Islet precursor cell (in vitro differentiated cells): ENCODE results near the gene VWF.
"Not testable (repeated sequence)": the region's sequence is repeated elsewhere in the genome, so short reads cannot be mapped to it uniquely, and the experiment has no call there.

Experiments used
- DNase-seq: peaks from one replicate; pipeline ENCODE4 v3.0.0-alpha.2; 2018

Gene VWF

DNA sequence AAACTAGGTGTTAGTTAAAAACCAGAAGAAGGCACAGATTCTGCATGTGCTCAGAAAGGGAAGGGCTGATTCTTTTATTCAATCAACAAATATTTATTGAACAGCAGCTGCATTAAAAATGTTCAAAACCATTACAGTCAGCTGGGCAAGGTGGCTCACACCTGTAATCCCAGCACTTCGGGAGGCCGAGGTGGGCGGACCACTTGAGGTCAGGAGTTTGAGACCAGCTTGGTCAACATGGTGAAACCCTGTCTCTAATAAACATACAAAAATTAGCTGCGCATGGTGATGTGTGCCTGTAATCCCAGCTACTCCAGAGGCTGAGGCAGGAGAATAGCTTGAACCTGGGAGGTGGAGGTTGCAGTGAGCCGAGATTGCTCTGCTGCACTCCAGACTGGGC lies 22.4 kb downstream of the VWF start:
- not testable (repeated sequence) for DNase-seq

DNA sequence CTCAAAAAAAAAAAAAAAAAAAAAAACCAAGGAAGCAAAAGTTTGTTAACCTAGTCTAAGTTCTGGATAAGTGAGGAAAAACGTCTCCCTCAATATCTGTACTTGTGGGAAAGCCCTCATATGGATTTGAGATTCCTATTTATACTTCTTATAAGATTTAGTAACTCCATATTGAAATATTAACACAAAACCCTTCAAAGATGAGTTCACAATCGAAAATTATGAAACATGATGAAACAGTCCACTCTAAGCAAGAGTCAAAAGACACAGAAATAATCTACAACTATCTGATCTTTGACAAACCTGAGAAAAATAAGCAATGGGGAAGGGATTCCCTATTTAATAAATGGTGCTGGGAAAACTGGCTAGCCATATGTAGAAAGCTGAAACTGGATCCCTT lies 25.2 kb downstream of the VWF start:
- no peak for DNase-seq

DNA sequence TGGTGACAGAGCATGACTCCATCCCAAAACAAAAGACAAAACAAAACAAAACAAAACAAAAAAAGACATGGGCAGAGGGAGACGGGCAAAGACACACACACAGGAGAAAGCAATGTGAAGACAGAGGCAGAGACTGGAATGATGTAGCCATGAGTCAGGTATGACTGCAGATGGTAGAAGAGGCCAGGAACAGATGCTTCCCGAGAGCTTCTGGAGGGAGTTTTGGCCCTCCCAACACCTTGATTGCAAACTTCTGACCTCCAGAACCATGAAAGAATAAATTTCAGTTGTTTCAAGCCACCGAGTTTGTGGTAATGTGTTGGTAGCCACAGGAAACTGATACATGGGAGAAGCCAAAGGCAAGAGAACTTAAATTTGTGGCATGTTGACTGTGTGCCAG lies 27.1 kb downstream of the VWF start:
- DNase-seq = peak; percentile 61

DNA sequence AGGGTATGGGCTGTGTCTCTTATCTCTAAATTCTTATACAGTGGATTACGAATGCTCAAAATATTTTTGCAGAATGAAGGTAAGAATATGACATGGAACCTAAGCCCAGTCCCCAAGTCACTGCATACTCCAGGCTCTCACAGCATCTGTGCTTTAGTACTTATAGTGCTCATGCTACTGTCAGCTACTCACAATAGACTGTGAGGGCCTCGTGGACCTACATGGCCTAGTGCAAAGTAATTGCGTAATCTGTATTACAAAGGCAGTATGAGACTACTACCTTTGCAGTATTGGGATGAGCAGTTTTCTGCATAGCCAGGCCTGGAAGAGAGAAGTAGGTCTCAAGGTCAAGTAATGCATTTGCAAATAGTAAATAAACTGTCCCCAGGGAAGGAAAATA lies 27.9 kb downstream of the VWF start:
- peak; percentile 22 for DNase-seq

DNA sequence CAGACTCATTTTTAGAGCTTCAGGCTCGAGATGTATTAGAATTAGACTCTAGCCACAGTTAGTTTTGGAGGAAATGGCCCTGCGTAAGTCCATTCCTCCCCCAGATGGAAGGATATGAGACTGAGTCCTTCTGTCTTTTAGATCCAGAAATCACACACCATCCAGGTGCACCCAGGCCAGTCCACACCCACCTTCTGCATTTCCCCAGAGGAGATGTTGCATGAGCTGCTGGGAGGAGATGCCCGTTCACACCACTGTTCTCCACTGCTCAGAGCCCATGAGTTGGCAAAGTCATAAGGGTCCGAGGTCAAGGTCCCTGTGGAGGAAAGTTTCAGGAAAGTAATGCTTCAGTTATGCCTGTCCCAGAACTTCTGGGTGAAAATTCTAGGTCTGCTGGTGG lies 29.2 kb downstream of the VWF start:
- DNase-seq = peak; percentile 40

DNA sequence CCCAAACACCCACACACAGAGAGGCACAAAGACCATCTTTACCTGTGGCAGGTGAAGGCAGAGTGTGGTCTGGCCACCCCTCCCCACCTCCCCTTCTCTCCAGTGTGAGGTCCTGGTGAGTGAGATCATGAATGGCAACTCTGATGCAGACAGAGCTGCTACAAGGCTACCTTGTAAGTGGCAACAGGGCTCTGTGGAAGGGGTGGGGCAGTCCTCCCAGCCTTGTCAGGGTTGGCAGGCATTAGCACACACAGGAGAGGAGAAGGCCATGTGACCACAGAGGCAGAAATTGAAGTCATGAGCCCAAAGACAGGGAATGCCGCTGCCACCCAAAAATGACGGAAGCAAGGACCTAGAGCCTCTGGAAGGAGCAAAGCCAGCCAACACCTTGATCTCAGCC lies 30.7 kb downstream of the VWF start:
- peak; percentile 73 for DNase-seq

DNA sequence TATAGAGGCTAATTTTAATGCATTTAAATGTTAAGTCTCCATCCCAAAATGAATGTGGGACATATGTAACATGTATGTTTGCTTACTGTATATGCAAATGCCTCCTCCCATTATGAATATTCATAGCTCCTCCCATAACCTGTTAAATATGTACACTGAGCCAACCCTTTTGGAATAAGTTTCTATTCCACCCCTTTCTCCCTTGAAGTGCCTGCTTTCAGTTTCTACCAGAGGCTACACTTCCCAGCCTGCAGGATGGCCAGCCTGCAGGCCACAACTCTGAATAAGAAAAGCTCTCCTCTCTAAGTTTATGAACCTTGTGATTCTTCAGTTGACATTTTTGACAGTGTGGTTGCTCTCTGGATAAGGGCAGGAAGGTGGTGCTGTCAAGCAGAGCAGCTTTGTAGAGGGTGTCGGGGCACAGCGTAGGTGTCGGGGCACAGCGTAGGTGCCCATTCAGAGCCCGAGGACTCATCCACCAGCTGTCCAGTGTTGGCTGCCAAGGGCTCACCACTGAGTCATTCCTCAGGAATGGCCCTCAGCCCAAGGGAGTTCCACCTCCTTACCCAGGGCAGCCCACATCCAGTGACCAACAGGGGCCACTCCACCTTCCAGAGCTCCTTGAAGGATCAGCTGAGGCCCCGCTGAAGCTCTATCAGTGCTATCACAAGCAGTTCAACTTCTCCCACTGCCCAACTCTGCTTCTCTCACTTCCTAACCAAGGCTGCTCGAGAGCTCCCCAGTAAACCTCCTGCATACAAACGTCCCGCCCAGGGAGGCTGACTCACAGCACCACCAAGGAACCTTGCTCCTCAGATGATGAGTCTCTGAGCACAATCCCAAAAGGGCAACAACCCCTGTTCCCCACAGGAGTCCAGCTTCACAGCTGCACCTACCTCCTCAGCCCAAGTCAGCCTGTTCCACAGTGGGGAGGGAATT lies 31.4 kb downstream of the VWF start:
- DNase-seq = peak; percentile 94

DNA sequence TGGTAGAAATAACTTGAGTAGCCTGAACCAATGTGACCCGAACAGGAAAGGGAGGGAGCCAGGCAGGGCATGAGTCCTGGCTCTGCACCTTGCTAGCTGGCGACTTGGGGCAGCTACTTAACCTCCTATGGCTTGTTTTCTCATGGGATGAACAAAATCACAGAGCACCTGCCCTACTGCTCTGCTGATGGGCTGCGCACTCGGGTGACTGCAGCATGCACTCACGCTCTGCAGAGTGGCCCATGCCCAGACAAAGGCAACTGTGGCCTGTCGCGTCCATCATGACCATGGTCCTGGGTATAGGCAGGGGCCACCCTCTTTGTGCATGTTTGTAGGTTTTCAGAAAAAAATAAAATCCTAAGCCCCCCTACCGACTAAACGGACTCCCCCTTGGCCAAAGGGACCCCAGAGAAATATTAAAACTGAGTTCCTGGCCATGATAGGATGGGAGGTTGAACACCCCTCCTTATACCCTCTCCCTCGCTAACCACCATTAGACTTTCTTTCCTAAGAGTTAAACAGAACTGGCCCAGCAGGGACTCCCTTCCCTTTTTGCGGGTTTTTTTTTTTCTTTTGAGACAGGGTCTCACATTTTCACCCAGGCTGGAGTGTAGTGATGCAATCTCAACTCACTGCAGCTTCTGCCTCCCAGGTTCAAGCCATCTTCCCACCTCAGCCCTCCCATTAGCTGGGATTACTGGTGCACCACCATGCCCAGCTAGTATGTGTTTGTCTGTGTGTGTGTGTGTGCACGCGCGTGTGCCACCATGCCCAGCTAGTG lies 32.5 kb downstream of the VWF start:
- DNase-seq = peak; percentile 37

DNA sequence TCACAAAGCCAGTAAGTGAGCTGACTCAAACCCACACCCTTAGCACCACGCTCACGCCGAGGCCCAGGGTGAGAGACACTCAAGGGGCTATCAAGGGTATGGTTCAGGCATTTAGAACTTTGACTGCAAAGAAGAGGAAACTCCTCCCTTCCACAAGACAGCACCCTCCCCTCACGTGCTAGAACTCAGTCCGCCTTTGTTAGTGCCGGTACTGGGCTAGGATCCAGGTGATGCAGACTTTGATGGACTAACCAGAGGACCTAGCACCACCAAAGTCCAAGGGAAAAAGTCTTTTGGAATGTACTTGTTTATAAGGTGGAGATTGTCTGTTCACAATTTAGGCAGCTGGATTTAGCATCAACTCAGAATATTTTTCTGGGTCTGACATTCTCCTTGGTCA lies 33.7 kb downstream of the VWF start:
- DNase-seq = peak; percentile 45

DNA sequence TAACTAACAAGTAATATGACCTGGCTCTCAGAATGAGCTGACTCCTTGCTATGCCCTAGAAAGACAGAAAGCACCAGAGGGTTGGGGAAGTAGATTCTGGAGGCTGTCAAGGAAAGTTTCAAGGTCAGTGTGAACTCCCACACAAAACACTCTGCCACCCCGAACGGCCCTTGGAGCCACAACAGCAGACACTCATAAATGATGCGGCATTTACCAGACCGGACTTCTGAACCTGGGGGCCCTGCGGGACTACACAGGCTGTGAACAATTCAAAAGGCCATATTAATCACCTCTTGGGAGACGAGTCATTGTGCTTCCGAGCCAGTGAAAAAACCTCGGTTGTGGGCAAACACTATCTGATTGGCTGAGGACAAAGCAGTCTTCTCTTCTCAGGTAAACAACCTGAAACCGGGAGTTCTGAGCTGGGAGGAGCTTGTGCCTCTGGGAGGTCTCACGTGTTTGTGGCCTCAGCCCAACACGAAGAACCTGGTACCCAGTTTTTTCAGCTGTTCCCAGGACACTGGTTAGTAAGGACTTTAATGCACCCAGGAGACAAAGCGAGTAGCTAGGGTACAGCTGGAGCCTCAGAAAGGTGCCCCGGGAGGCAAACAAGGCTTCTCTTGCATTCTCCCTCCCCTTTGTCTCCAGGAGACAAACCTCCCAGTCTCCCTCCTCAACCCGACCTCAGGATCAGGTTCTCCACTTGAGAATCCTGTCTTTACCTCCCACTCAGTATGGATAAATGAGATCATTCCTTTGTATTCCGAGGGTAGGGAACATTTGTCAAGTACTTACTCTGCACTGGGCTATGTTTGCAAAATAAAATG lies 35.3 kb downstream of the VWF start:
- DNase-seq = peak; percentile 93

DNA sequence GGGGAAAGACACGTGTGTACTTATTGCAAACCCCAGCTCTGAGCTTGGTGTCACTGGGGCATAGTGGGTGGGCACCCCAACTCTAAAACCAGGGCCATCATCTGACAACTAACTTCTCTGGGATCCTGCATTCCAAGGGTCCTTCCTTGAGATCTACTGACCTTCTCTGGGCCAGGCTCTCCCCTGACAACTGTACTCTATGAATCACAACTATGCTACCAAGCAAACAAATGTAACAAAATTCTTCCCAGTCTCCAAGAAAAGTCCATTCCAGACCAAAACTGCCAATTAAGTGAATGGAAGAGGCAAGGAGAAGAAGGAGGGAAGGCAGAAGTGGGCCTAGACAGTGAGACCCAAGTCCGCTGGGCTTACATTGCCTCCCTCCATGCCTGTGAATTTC lies 38.2 kb downstream of the VWF start:
- peak; percentile 40 for DNase-seq

DNA sequence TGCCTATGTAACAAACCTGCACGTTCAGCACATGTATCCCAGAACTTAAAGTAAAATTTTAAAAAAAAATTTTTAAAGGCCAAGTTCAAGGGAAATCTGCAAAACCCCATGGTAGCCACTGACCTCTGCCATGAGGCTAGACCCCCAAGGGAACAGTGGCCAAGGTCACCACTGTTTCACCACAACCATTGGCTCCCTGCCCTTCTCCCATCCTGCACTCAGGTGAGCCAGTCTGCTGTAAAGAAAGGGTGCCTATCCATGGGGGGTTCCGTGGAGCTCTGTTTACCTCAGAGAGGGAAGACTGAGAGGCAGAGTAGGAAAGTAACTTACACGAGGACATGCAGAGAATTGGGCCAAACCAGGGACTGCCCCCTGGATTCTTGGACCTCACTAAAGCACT lies 38.6 kb downstream of the VWF start:
- peak; percentile 34 for DNase-seq

DNA sequence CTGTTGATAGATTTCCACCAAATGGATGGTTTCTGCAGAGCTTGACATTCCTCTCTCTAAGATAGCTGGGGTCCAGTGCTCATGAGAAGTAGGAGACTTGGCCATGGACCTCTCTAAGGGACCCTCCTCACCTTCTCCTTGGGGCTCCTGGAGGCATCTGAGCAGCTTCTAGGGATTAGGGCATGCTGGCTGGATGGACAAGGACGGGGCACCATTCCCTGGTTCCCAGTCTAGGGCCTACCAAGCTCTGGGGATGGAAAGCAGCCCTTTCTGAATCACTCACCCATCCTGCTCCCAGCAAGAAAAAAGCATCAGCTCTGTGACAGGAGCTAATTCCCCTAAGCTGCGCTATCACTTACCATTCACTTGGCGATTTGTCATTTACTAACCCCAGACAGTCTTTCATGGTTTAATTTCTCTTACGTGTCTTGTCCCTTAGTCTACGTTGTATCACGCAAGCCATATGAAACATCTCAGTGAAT lies 39.5 kb downstream of the VWF start:
- no peak for DNase-seq

DNA sequence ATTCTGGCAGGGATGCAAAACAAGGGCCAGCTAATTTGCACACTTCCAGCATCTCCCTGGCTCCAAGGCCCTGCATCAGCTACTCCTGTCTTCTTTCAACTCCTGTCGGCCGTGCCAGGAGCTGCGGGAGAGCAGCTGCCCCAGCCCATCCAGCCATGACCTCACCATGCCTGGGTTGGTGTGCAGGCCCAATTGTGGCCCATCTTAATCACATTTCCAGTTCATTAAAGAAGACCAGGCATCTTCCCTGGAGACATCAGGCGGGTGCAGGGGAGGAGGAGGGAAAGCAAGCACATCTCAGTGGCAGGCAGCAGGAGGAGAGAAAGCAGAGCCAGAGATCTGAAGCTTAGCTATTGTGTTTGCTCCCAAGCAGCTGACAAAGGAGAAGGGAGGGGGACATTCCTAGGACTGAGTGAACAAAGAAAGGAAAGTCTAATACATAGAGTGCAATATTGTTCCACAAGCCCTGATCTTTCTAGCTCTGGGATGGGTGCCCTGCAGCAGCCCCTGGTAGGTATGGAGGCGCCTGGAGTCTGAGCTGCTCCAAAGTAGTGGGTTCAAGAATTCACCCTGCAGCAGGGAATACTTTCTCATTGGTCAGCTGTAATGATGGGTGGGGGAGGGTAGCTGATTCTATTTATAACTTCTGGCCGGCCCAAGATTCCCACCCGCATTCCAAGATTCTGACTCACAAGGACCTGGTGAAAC lies 40.1 kb downstream of the VWF start:
- DNase-seq = peak; percentile 99

DNA sequence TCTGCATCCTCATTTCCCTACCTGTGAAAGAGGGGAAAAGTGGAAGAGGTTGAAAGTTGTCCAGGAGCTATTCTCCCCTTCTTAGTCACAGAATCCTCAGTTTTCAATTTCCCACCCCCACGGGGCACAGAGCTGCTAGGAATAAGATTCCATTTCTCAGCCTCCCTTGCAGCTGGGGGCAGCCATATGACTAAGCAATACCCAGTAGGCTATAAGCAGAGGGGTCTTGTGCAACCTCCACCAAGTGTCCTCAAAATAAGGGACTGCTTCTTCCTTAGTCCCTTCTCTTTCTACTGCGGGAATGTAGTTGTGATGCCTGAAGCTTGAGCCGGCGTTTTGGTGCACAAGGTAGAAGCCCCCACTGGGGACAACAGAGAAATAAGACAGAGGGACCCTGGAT lies 40.9 kb downstream of the VWF start:
- peak; percentile 64 for DNase-seq

DNA sequence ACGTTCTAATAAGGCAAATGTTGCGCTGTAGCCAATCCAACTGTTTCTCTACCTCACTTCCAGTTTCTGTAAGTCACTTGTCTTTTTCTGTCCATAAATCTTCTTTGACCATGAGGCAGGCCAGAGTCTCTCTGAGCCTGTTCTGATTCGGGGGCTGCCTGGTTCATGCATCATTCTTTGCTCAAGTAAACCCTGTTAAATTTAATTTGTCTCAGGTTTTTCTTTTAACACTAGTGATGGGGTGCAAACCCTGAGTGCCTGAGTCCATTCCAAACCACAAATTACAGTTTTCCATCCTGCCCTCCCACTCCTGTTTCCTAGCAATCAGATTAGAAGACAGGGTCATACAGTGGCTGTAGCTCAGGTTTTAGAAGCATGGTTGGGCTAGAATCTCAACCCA lies 41.9 kb downstream of the VWF start:
- peak; percentile 61 for DNase-seq

DNA sequence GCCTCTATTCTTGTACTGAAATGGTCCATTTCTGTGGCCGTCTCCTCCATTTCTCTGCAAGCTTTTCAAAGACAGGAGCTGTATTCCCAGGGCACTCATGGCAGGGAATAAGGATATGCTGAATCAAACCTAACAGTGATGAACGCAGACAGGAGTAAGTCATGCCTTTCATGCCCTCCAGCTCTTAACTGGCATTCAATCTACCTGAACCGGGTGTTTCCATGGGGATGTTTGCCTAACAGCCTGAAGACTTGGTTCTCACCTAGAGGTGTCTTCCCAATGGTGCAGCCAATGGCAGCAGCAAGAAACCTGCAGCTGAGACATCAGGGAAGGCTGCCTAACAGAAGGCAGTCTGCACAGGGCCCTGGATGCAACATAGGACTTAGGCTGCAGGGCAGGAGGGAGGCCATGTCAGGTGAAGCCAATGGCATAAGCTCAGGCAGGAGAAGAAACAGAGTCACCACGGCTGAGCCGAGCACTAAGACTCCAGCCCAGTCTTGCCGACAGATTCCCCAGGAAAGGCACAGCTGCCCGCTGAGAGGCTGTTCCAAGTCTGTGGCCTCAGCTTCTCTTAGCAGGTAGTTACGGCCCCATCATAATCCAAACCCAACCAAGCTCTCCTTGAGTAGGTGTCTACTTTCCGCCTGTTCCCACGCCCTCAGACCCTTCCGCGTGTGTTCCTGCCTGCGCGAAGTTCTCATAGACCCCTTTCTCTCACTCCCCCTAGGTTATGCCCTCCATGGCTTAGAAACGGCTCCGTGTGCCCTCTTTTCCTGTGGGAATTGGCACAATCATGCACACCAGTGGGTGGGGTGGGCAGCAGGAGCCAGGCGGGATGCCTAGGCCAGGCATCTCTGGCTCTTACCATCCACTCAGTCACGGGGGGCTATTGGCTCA lies 44.1 kb downstream of the VWF start:
- DNase-seq = peak; percentile 43

DNA sequence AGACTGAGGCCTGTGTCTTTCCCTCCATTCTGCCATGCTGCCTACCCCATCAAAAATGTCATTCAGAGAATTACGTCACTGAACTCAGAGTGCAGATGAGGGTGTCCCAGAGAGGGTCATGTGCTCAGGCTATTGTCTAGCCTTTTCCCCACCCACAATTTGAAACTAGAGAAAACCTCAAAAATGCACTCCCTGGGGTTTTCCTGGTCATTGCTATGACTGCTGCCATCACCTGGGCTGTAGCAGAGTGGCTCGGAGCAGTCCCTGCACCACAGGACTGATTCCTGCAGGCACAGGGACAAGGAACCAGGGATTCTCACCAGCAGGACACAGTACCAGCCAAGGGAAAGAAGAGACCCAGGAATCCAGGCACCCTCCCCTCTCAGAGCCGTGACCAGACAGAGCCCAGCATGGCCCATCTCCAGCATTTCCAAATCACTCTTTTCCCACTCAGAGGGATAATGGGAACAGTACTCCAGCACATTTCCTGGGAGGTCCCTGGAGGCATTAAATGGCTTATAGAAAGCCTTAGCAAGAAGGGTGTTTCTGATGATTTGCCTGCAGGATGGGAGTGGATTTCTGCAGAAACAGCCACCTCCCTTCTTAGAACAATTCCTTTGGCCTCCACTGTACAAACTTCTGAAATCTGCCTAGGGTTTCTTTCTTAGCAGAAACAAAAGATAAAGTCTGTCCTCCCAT lies 45.9 kb downstream of the VWF start:
- peak; percentile 86 for DNase-seq

DNA sequence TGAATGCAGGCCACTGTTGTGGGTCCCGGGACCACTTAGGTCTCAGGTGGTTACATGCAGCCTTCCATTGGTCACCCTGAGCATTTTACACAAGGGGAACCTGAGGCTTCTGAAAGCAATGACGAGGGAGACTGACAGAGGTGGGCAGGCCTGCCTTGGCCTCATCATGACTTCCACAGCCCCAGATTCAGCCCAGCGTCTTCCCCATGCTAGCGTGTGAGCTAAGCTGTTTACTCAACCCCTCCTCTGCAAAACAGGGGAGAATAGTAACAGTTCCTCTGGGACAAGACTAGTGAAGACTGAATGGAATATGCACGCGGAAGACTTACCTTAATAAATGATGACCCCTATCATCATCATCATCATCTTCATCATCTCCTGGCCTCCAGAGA lies 46.8 kb downstream of the VWF start:
- DNase-seq = no peak
